Measurements from ENCODE around the gene TMCO4.

- TF ChIP-seq CSDC2 (CRISPR knock-in tag; IDR thresholded peaks at IDR 0.05) (no peak), RARB (CRISPR knock-in tag; IDR thresholded peaks at IDR 0.05) (no peak), TCF4 (CRISPR knock-in tag; IDR thresholded peaks at IDR 0.05; ENCODE audit: borderline replicate concordance) (no peak), ISL1 (CRISPR knock-in tag; IDR thresholded peaks at IDR 0.05) (no peak), ZNF8 (CRISPR knock-in tag; IDR thresholded peaks at IDR 0.05) (no peak), ZFP30 (CRISPR knock-in tag; IDR thresholded peaks at IDR 0.05) (no peak), ZNF565 (CRISPR knock-in tag; conservative IDR thresholded peaks at IDR 0.05; ENCODE audit: low read depth) (no peak), ZC3H10 (CRISPR knock-in tag; IDR thresholded peaks at IDR 0.05) (no peak), ZNF70 (CRISPR knock-in tag; IDR thresholded peaks at IDR 0.05) (no peak), SNAI2 (CRISPR knock-in tag; IDR thresholded peaks at IDR 0.05) (no peak)
- TF ChIP-seq, protein P1, sequence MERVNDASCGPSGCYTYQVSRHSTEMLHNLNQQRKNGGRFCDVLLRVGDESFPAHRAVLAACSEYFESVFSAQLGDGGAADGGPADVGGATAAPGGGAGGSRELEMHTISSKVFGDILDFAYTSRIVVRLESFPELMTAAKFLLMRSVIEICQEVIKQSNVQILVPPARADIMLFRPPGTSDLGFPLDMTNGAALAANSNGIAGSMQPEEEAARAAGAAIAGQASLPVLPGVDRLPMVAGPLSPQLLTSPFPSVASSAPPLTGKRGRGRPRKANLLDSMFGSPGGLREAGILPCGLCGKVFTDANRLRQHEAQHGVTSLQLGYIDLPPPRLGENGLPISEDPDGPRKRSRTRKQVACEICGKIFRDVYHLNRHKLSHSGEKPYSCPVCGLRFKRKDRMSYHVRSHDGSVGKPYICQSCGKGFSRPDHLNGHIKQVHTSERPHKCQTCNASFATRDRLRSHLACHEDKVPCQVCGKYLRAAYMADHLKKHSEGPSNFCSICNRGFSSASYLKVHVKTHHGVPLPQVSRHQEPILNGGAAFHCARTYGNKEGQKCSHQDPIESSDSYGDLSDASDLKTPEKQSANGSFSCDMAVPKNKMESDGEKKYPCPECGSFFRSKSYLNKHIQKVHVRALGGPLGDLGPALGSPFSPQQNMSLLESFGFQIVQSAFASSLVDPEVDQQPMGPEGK (CRISPR knock-in tag; IDR thresholded peaks at IDR 0.05; ENCODE audit: borderline replicate concordance), result no peak
These were observed 127.5 kb downstream of the TMCO4 start for GRCh38 chr1:19672237-19672636.
